Activated naive CD8-positive, alpha-beta T cell treated with anti-CD3 and anti-CD28 coated beads for 36 hours (primary cell): ENCODE results near the gene WEE1. TPM values are rescaled to one million over a fixed set of nuclear protein-coding genes. Genes with fewer than 3 reads are reported as not detected.

Source experiments
- DNase-seq: peaks from one replicate; pipeline ENCODE4 v3.0.0; 2021
- H3K27ac Mint-ChIP-seq: one replicate; pipeline ENCODE4 v1.8.0; 2022; ENCODE audit warnings: mild to moderate bottlenecking, moderate library complexity, mixed read lengths
- H3K27me3 Mint-ChIP-seq: one replicate; pipeline ENCODE4 v1.8.0; 2022; ENCODE audit warnings: mild to moderate bottlenecking, mixed read lengths
- H3K36me3 Mint-ChIP-seq: one replicate; pipeline ENCODE4 v1.8.0; 2021; ENCODE audit warnings: mild to moderate bottlenecking, mixed read lengths
- H3K4me1 Mint-ChIP-seq: one replicate; pipeline ENCODE4 v1.8.0; 2021; ENCODE audit warnings: mixed read lengths
- H3K4me3 Mint-ChIP-seq: one replicate; pipeline ENCODE4 v1.8.0; 2022; ENCODE audit warnings: mild to moderate bottlenecking, moderate library complexity, mixed read lengths
- H3K9me3 Mint-ChIP-seq: one replicate; pipeline ENCODE4 v1.8.0; 2022; ENCODE audit warnings: mixed read lengths
- total RNA-seq, 2 experiments: library from RNA; stranded (reverse); gene quantifications; one replicate each; pipeline ENCODE4 v1.2.3, GENCODE V29; 2021

The WEE1 gene
- total RNA-seq, 2 experiments from 2014 or later: 46.8 to 47.5 TPM

GRCh38 chr11:9573775-9574621, 528 bp downstream of the WEE1 start:
- H3K9me3 Mint-ChIP-seq: no peaks in the 10 kb centered on the region
- H3K27ac Mint-ChIP-seq: peak overlapping the region; percentile 82
- H3K4me1 Mint-ChIP-seq: peaks cover 25% of the 10 kb centered on the region
- DNase-seq: peak; percentile 34
- peak overlapping the region; percentile 93 for H3K4me3 Mint-ChIP-seq
- peaks cover 35% of the 10 kb centered on the region for H3K36me3 Mint-ChIP-seq
- peaks cover 37% of the 10 kb centered on the region for H3K27me3 Mint-ChIP-seq

GRCh38 chr11:9574622-9575259, 1.3 kb downstream of the WEE1 start:
- Mint-ChIP-seq H3K27me3 (peaks cover 31% of the 10 kb centered on the region), H3K4me3 (peak overlapping the region; percentile 93), H3K4me1 (peaks cover 25% of the 10 kb centered on the region), H3K27ac (peak overlapping the region; percentile 82), H3K9me3 (no peaks in the 10 kb centered on the region), H3K36me3 (peaks cover 41% of the 10 kb centered on the region)
- DNase-seq: peak; percentile 29

- Mint-ChIP-seq H3K9me3 (no peaks in the 10 kb centered on the region), H3K36me3 (peaks cover 44% of the 10 kb centered on the region), H3K4me3 (peak overlapping the region; percentile 93), H3K4me1 (peaks cover 25% of the 10 kb centered on the region), H3K27me3 (peaks cover 28% of the 10 kb centered on the region), H3K27ac (peak overlapping the region; percentile 82)
- DNase-seq: no peak
These were observed 2.1 kb downstream of the WEE1 start for GRCh38 chr11:9575260-9576240.

- no peak for DNase-seq
- Mint-ChIP-seq H3K27ac (no peak overlapping the region), H3K36me3 (peaks cover 57% of the 10 kb centered on the region), H3K9me3 (no peaks in the 10 kb centered on the region), H3K4me3 (peak overlapping the region; percentile 61), H3K4me1 (peaks cover 25% of the 10 kb centered on the region), H3K27me3 (peaks cover 23% of the 10 kb centered on the region)
These were observed 3.4 kb downstream of the WEE1 start for GRCh38 chr11:9576701-9577381.

GRCh38 chr11:9577556-9577955, 4.1 kb downstream of the WEE1 start:
- peaks cover 25% of the 10 kb centered on the region for H3K4me1 Mint-ChIP-seq
- H3K4me3 Mint-ChIP-seq: no peak overlapping the region
- H3K27ac Mint-ChIP-seq: no peak overlapping the region
- H3K9me3 Mint-ChIP-seq: no peaks in the 10 kb centered on the region
- H3K27me3 Mint-ChIP-seq: peaks cover 16% of the 10 kb centered on the region
- peaks cover 64% of the 10 kb centered on the region for H3K36me3 Mint-ChIP-seq
- no peak for DNase-seq

- no peak for DNase-seq
- Mint-ChIP-seq H3K36me3 (peaks cover 75% of the 10 kb centered on the region), H3K27me3 (peaks cover 1% of the 10 kb centered on the region), H3K9me3 (no peaks in the 10 kb centered on the region), H3K4me1 (peaks cover 16% of the 10 kb centered on the region), H3K4me3 (no peak overlapping the region), H3K27ac (no peak overlapping the region)
These were observed 7.4 kb downstream of the WEE1 start for GRCh38 chr11:9580894-9581293.

GRCh38 chr11:9581556-9582161, 8.2 kb downstream of the WEE1 start:
- H3K36me3 Mint-ChIP-seq: peaks cover 76% of the 10 kb centered on the region
- no peaks in the 10 kb centered on the region for H3K9me3 Mint-ChIP-seq
- peaks cover 8% of the 10 kb centered on the region for H3K4me1 Mint-ChIP-seq

GRCh38 chr11:9590717-9591116, 17.2 kb downstream of the WEE1 start:
- Mint-ChIP-seq H3K4me1 (no peaks in the 10 kb centered on the region), H3K4me3 (no peak overlapping the region), H3K27ac (no peak overlapping the region), H3K36me3 (peaks cover 42% of the 10 kb centered on the region), H3K9me3 (no peaks in the 10 kb centered on the region), H3K27me3 (no peaks in the 10 kb centered on the region)
- DNase-seq: no peak

More at GRCh38 chr11:9581556-9582161, 8.2 kb downstream of the WEE1 start:
- no peak overlapping the region for H3K4me3 Mint-ChIP-seq
- no peak overlapping the region for H3K27ac Mint-ChIP-seq
- H3K27me3 Mint-ChIP-seq: no peaks in the 10 kb centered on the region
- DNase-seq: no peak

- Mint-ChIP-seq H3K27ac (no peak overlapping the region), H3K4me1 (no peaks in the 10 kb centered on the region), H3K9me3 (no peaks in the 10 kb centered on the region), H3K27me3 (peaks cover 5% of the 10 kb centered on the region), H3K4me3 (no peak overlapping the region), H3K36me3 (peaks cover 14% of the 10 kb centered on the region)
- DNase-seq: no peak
These were observed 21.0 kb downstream of the WEE1 start for GRCh38 chr11:9594267-9595046.

- peaks cover 2% of the 10 kb centered on the region for H3K36me3 Mint-ChIP-seq
- H3K27ac Mint-ChIP-seq: no peak overlapping the region
- H3K9me3 Mint-ChIP-seq: no peaks in the 10 kb centered on the region
- H3K4me1 Mint-ChIP-seq: peaks cover 20% of the 10 kb centered on the region
- DNase-seq: no peak
- H3K4me3 Mint-ChIP-seq: no peak overlapping the region
- peaks cover 5% of the 10 kb centered on the region for H3K27me3 Mint-ChIP-seq
These were observed 23.5 kb downstream of the WEE1 start for GRCh38 chr11:9596926-9597464.

GRCh38 chr11:9600166-9600565, 26.7 kb downstream of the WEE1 start:
- H3K4me1 Mint-ChIP-seq: peaks cover 25% of the 10 kb centered on the region
- H3K27me3 Mint-ChIP-seq: peaks cover 5% of the 10 kb centered on the region
- peak overlapping the region; percentile 74 for H3K4me3 Mint-ChIP-seq
- no peaks in the 10 kb centered on the region for H3K9me3 Mint-ChIP-seq
- no peak for DNase-seq
- H3K36me3 Mint-ChIP-seq: peaks cover 2% of the 10 kb centered on the region
- H3K27ac Mint-ChIP-seq: peak overlapping the region; percentile 93

GRCh38 chr11:9600644-9601036, 27.2 kb downstream of the WEE1 start:
- no peaks in the 10 kb centered on the region for H3K9me3 Mint-ChIP-seq
- peaks cover 5% of the 10 kb centered on the region for H3K27me3 Mint-ChIP-seq
- peak overlapping the region; percentile 74 for H3K4me3 Mint-ChIP-seq
- peaks cover 25% of the 10 kb centered on the region for H3K4me1 Mint-ChIP-seq
- peaks cover 2% of the 10 kb centered on the region for H3K36me3 Mint-ChIP-seq
- DNase-seq: peak; percentile 44
- peak overlapping the region; percentile 93 for H3K27ac Mint-ChIP-seq
